ENCODE measurements around the gene SLC28A3. TPM values are rescaled to one million over a fixed set of nuclear protein-coding genes. Genes with fewer than 3 reads are reported as not detected.

The SLC28A3 gene
- total RNA-seq, 1 donor from 2014 or later: 4.0 TPM

DNA sequence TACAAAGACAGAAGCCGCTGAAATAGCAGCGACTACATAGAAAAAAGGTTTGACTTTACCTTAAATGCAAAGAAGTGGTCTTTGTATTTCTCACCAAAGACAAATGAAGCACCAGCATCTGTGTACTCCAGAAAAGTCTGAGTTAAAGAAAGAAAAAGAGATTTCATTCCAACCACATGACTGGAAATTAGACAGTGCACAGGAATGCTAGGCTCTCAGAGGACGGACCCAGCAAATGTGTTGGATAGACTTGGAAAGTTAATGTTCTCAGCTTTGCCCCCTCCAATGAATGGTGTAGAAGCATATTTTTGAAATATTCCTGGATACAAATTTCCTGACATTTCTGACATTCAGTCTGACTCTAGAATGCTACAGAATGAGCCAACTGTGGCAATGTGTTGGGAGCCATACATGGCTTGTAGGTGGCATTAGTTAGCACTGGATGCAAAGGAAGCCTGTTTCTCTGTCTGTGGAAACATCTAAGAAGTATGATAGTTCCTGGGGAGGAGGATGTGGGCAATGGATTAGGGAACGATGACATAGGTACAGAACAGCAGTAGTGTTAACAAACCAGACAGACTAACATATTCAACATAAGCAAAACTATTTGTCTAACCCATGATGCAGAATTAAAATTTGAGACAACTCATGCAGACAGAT is 43.3 kb downstream of the SLC28A3 start:
- DNase-seq: no peak

GRCh38 chr9:84296146-84296843 is 44.3 kb downstream of the SLC28A3 start:
- no peak for DNase-seq

GRCh38 chr9:84294241-84294950 is 46.2 kb downstream of the SLC28A3 start:
- DNase-seq: no peak

GRCh38 chr9:84293001-84293798 is 47.4 kb downstream of the SLC28A3 start:
- no peak for DNase-seq

DNA sequence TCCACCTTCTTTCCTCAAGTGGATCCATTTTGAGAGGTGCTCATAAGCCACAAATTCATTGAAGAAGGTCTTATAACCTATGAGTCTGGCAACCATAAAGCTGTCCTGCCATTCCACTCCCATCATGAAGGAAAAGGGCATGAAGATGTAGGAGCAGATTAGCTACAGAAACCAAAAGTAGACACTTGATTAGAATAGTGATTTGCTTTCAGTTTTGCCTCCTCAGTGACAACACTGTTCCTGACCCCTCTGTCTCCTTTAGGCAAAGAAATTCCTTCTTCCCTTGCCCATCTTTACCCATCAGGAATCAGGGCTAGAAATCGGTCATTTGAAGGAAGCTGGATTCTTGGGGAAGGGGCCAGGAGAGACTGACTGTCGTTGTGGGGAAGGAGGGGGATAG is 55.2 kb downstream of the SLC28A3 start:
- no peak for DNase-seq

GRCh38 chr9:84283946-84284345 is 56.6 kb downstream of the SLC28A3 start:
- DNase-seq: no peak

- DNase-seq: no peak
These were observed 62.4 kb downstream of the SLC28A3 start for GRCh38 chr9:84278130-84278529.

- DNase-seq: no peak
These were observed 62.9 kb downstream of the SLC28A3 start for GRCh38 chr9:84277646-84278045.

GRCh38 chr9:84276741-84277140 is 63.8 kb downstream of the SLC28A3 start:
- DNase-seq: no peak

GRCh38 chr9:84271921-84272556 is 68.5 kb downstream of the SLC28A3 start:
- DNase-seq: peak; percentile 60

DNA sequence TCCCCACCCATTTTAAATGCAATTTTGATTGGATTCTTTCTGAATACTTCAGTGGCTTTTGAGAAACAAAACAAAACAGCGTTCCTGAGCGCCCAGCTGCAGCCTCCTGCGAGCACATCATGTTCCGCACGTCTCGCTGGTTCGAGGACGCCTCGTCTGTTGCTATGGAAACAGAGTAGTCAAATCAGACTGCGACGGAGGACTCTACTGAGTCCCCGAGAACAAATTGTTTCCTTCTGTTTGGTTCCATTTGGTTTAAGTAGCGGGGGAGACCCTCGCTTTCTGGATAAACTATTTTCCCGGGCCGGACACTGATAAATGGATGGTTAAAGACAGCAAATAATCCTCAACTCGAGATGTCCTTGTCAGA is 69.0 kb downstream of the SLC28A3 start:
- DNase-seq: peak; percentile 94

DNA sequence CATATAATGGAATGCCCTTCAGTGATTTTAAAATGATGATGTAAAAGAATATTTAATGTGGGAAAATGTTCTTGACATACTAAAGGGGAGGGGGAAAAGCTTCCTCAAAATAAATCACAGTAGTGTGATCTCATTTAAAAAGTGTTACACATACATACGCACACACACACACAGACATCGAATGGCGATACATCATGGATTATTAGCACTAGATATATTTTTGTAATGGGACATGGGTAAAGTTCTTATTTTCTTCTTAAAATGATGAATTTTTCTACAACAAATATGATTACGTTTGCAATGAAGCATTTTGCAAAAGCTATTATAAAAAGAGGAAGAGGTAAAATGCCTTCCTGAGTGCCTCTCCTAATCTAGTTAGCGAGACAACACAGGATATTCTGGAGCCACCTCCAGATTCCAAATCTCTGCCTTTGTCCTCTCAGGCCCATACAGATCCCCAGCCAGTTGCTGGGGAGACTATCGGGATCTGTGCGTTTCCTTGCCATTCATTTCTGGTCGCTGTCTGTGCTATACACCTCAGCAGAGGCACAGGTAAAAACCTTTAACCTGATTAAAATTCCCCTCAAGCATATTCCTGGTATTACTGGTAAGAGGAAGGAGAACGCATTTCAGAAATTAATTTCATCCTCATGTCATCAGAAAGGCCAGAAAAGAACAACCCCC is 69.6 kb downstream of the SLC28A3 start:
- no peak for DNase-seq

GRCh38 chr9:84266087-84266561 is 74.4 kb downstream of the SLC28A3 start:
- DNase-seq: peak; percentile 17

- no peak for DNase-seq
These were observed 76.1 kb downstream of the SLC28A3 start for GRCh38 chr9:84264307-84265029.

- peak; percentile 91 for DNase-seq
These were observed 79.3 kb downstream of the SLC28A3 start for GRCh38 chr9:84261070-84261746.

- DNase-seq: no peak
These were observed 82.2 kb downstream of the SLC28A3 start for GRCh38 chr9:84258371-84258770.

GRCh38 chr9:84255696-84256095 is 84.9 kb downstream of the SLC28A3 start:
- no peak for DNase-seq

GRCh38 chr9:84254972-84255371 is 85.6 kb downstream of the SLC28A3 start:
- DNase-seq: peak; percentile 53

- DNase-seq: no peak
These were observed 88.6 kb downstream of the SLC28A3 start for GRCh38 chr9:84251921-84252320.

DNA sequence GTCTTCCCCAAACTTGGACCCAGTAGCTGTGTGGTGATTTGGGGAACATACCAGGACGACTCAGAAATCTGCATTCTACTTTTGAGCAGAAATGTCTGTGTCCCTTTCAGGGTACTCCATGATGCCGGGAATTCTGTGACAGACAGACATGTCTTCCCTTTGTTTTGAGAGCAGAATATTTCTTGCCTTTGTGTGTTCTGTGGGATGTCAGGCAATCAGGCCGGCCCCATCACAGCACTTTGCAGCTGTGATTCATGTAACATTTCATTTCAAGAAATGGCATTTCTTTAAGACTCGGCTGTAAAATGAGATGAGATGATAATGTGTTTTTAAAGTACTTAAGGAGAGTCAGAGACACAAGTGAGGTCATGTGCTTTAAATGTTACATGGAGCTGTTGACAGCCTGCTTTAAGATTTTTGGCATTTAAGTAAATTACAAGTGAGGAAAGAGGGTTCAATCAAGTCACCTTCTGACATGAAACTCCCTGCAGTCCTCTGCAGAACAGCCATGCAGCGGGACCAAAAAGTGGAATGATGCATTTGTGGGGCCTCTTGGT is 98.7 kb downstream of the SLC28A3 start:
- DNase-seq: peak; percentile 25

All from tongue (tissue), 2 donors.